Activated naive CD8-positive, alpha-beta T cell treated with anti-CD3 and anti-CD28 coated beads, Interleukin-2, amount 50 U/mL, for 24 hours (primary cell): ENCODE measurements around the gene SMYD3.

Experiments
- ATAC-seq: fragments of 150-1000 bp; cut with Tn5 transposase; one replicate; pipeline ENCODE4 v1.10.0; 2021
- DNase-seq: peaks from one replicate; pipeline ENCODE4 v3.0.0; 2021
- H3K27ac Mint-ChIP-seq: one replicate; pipeline ENCODE4 v1.8.0; 2021; ENCODE audit warnings: mild to moderate bottlenecking, mixed read lengths
- H3K27me3 Mint-ChIP-seq: one replicate; pipeline ENCODE4 v1.8.0; 2021; ENCODE audit warnings: mixed read lengths
- H3K36me3 Mint-ChIP-seq: one replicate; pipeline ENCODE4 v1.8.0; 2021; ENCODE audit warnings: low read depth, mixed read lengths
- H3K4me1 Mint-ChIP-seq: one replicate; pipeline ENCODE4 v1.8.0; 2021; ENCODE audit warnings: mixed read lengths
- H3K4me3 Mint-ChIP-seq: one replicate; pipeline ENCODE4 v1.8.0; 2021; ENCODE audit warnings: mild to moderate bottlenecking, moderate library complexity, mixed read lengths
- H3K9me3 Mint-ChIP-seq: one replicate; pipeline ENCODE4 v1.8.0; 2021; ENCODE audit warnings: mixed read lengths

SMYD3 gene

DNA sequence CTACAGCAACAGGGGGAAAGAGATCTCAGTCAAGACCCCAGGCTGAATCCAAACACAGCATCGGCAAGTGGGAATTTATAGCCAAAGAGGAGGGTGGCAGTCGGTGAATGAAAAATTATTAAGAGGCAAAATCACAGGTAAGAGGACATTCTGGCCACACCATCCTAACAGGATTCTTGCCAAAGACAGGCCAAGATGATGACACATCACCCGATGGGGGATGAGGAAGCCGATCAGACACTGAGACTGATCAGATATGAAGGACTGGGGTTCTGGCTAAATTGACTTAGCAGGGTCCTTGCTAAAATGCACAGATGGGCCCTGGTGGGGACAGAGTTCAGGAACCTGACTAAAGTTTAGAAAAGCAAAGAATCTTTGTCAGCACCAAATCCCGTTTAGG is 402.2 kb downstream of the SMYD3 start:
- Mint-ChIP-seq H3K36me3 (peaks cover 10% of the 10 kb centered on the region), H3K27me3 (no peaks in the 10 kb centered on the region), H3K4me3 (no peak overlapping the region), H3K27ac (no peak overlapping the region), H3K9me3 (no peaks in the 10 kb centered on the region), H3K4me1 (no peaks in the 10 kb centered on the region)
- DNase-seq (no peak), ATAC-seq (no peak)

- no peak for DNase-seq
- Mint-ChIP-seq H3K4me3 (no peak overlapping the region), H3K36me3 (peaks cover 12% of the 10 kb centered on the region), H3K4me1 (no peaks in the 10 kb centered on the region), H3K27me3 (no peaks in the 10 kb centered on the region), H3K9me3 (peaks cover 3% of the 10 kb centered on the region), H3K27ac (no peak overlapping the region)
- ATAC-seq, result no peak
Measured at GRCh38 chr1:246099570-246099969, 407.5 kb downstream of the SMYD3 start.

DNA sequence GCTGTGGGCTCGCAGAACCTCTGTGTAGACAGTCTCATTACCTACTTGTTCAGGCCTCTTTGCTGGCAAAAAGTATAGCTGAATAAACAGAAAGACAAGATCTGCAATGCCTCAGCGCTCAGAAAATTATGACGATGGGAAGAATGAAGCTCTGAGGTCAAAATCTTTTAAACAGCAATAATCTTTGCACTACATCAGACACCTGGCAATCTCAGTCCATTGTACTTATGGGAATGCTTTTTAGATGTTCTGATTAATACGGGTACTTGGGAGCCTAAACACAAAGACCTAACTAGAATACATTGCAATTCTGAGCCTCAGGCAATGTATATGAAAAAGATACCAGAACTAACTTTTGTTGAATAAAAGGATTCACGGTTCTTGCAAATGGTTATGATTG is 410.7 kb downstream of the SMYD3 start:
- no peak for ATAC-seq

DNA sequence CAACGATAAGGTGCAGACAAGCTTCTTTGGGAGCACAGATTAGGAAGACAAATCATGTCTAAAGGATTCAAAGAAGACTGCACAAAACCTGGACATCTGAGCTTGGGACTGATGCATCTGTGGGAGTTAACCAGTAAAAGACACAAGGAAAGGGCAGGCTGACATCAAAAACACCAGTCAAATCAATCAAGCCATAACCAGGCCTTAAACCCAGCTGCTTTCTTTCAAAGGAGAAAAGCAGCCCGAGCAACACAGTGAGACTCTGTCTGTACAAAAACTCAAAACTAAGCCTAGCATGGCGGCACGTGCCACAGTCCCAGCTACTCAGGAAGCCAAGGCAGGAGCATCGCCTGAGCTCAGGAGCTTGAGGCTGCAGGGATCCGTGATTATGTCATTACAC is 411.6 kb downstream of the SMYD3 start:
- Mint-ChIP-seq H3K4me1 (no peaks in the 10 kb centered on the region), H3K27me3 (no peaks in the 10 kb centered on the region), H3K4me3 (no peak overlapping the region), H3K27ac (no peak overlapping the region), H3K9me3 (peaks cover 9% of the 10 kb centered on the region), H3K36me3 (peaks cover 8% of the 10 kb centered on the region)
- DNase-seq (no peak), ATAC-seq (no peak)

More for the DNA sequence above, 410.7 kb downstream of the SMYD3 start:
- DNase-seq, result no peak
- Mint-ChIP-seq H3K9me3 (peaks cover 9% of the 10 kb centered on the region), H3K27ac (no peak overlapping the region), H3K4me1 (no peaks in the 10 kb centered on the region), H3K27me3 (no peaks in the 10 kb centered on the region), H3K4me3 (no peak overlapping the region), H3K36me3 (peaks cover 8% of the 10 kb centered on the region)

GRCh38 chr1:246093230-246093629 is 413.8 kb downstream of the SMYD3 start:
- no peak for DNase-seq
- Mint-ChIP-seq H3K36me3 (peaks cover 8% of the 10 kb centered on the region), H3K9me3 (peaks cover 9% of the 10 kb centered on the region)

GRCh38 chr1:246092136-246092535 is 414.9 kb downstream of the SMYD3 start:
- H3K36me3 Mint-ChIP-seq, result peaks cover 14% of the 10 kb centered on the region
- H3K27me3 Mint-ChIP-seq, result no peaks in the 10 kb centered on the region
- no peaks in the 10 kb centered on the region for H3K4me1 Mint-ChIP-seq
- H3K4me3 Mint-ChIP-seq, result no peak overlapping the region
- peaks cover 11% of the 10 kb centered on the region for H3K9me3 Mint-ChIP-seq
- ATAC-seq (no peak), DNase-seq (no peak)
- H3K27ac Mint-ChIP-seq, result no peak overlapping the region

More at GRCh38 chr1:246093230-246093629, 413.8 kb downstream of the SMYD3 start:
- Mint-ChIP-seq H3K27ac (no peak overlapping the region), H3K27me3 (no peaks in the 10 kb centered on the region), H3K4me1 (no peaks in the 10 kb centered on the region), H3K4me3 (no peak overlapping the region)
- no peak for ATAC-seq

DNA sequence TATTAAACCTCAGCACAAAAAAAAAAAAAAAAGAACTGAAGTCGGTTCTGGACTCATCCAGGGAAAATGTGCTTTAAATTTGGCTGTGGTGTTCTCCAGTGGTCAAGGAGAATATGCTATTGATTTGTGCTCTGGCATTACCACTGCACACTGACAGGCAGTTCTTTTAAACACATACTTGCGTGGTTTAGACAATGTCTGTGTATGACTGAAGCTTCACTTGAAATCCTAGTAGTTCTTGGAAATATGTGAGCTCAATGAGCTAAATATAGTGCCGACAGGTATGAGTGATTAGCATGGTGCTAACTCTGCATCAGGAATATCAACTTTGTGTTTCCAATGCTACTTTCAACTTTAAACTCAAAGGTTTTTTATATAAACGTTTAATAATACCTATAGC is 415.6 kb downstream of the SMYD3 start:
- H3K27me3 Mint-ChIP-seq, result no peaks in the 10 kb centered on the region
- no peak overlapping the region for H3K27ac Mint-ChIP-seq
- DNase-seq, result no peak
- no peak overlapping the region for H3K4me3 Mint-ChIP-seq
- H3K9me3 Mint-ChIP-seq, result peaks cover 16% of the 10 kb centered on the region
- H3K36me3 Mint-ChIP-seq, result peaks cover 19% of the 10 kb centered on the region
- no peaks in the 10 kb centered on the region for H3K4me1 Mint-ChIP-seq
- ATAC-seq, result no peak

GRCh38 chr1:246086191-246086590 is 420.9 kb downstream of the SMYD3 start:
- Mint-ChIP-seq H3K4me1 (peaks cover under 1% of the 10 kb centered on the region), H3K4me3 (no peak overlapping the region), H3K27ac (no peak overlapping the region), H3K9me3 (peaks cover 13% of the 10 kb centered on the region), H3K36me3 (peaks cover 15% of the 10 kb centered on the region), H3K27me3 (no peaks in the 10 kb centered on the region)
- ATAC-seq (no peak), DNase-seq (no peak)

- Mint-ChIP-seq H3K4me1 (peaks cover 4% of the 10 kb centered on the region), H3K9me3 (peaks cover 13% of the 10 kb centered on the region), H3K36me3 (peaks cover 21% of the 10 kb centered on the region), H3K27me3 (no peaks in the 10 kb centered on the region), H3K4me3 (no peak overlapping the region), H3K27ac (no peak overlapping the region)
- ATAC-seq (no peak), DNase-seq (no peak)
Measured at GRCh38 chr1:246083416-246083815, 423.7 kb downstream of the SMYD3 start.

DNA sequence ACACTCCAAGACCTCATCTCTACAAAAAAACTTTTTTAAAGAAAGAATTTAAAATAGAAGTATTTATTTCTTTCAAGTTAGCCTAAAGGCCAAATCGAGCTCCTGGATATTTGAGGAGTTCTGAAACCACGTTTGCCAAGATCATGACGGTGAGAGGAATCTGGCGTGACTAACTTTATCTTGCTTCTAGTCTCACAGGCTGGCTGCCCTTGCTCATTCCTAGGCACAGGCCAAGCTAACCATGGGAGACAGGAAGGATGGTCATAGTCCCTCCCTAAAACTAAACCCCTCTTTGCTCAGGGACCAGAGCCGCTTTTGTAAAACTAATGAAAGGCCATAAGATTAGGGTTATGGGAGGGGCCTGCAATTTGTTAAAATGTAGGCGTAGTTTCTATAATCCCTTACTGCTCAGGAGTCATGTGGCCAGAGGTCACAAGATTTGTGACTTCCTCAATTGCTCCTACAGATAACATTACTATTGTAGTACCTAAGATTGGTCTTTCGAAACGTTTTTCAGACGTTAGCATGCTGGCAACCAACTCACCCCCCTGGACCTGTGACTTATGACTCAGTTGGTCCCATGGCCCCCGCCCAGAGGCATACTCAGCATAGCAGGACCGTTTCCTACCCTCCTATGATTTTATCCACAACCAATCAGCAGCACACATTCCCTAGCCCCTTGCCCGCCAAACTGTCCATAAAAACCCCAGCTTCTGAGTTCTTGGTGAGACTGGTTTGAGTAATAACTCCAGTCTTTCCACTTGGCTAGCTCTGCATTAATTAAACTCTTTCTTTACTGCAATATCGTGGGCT is 425.0 kb downstream of the SMYD3 start:
- DNase-seq (no peak), ATAC-seq (no peak)
- no peak overlapping the region for H3K27ac Mint-ChIP-seq
- peaks cover 10% of the 10 kb centered on the region for H3K9me3 Mint-ChIP-seq
- no peak overlapping the region for H3K4me3 Mint-ChIP-seq
- H3K4me1 Mint-ChIP-seq, result peaks cover 4% of the 10 kb centered on the region
- H3K27me3 Mint-ChIP-seq, result no peaks in the 10 kb centered on the region
- peaks cover 14% of the 10 kb centered on the region for H3K36me3 Mint-ChIP-seq

DNA sequence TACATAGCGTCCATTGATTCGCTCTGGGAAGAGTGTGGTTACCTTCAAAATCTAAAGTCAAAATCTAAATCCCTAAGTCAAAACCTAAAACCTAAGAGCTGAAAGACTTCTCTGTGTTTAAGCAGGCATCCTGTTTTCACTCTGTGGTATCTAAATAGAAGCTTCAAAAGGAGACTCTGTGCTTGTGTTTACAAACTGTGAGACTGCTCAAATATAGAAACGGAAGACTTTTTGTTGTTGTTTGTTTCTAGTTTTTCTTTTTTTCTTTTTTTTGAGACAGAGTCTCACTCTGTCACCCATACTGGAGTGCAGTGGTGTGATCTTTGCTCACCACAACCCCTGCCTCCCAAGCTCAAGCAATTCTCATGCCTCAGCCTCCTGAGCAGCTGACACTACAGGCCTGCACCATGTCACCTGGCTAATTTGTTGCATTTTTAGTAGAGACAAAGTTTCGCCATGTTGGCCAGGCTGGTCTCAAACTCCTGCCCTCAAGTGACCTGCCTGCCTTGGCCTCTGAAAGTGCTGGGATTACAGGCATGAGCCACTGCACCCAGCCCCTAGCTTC is 425.9 kb downstream of the SMYD3 start:
- Mint-ChIP-seq H3K36me3 (peaks cover 11% of the 10 kb centered on the region), H3K27ac (no peak overlapping the region), H3K9me3 (peaks cover 6% of the 10 kb centered on the region), H3K27me3 (no peaks in the 10 kb centered on the region), H3K4me3 (no peak overlapping the region), H3K4me1 (peaks cover 4% of the 10 kb centered on the region)
- ATAC-seq (no peak), DNase-seq (no peak)

- DNase-seq, result no peak
- Mint-ChIP-seq H3K4me1 (peaks cover 4% of the 10 kb centered on the region), H3K9me3 (peaks cover 7% of the 10 kb centered on the region), H3K4me3 (no peak overlapping the region), H3K36me3 (peaks cover 12% of the 10 kb centered on the region), H3K27me3 (no peaks in the 10 kb centered on the region), H3K27ac (no peak overlapping the region)
- ATAC-seq, result no peak
Measured at GRCh38 chr1:246080031-246080430, 427.0 kb downstream of the SMYD3 start.

GRCh38 chr1:246078888-246079252 is 428.2 kb downstream of the SMYD3 start:
- no peaks in the 10 kb centered on the region for H3K27me3 Mint-ChIP-seq
- ATAC-seq (no peak), DNase-seq (no peak)
- H3K36me3 Mint-ChIP-seq, result peaks cover 16% of the 10 kb centered on the region
- H3K4me1 Mint-ChIP-seq, result peaks cover 4% of the 10 kb centered on the region
- H3K9me3 Mint-ChIP-seq, result peaks cover 11% of the 10 kb centered on the region
- no peak overlapping the region for H3K4me3 Mint-ChIP-seq
- H3K27ac Mint-ChIP-seq, result no peak overlapping the region

- ATAC-seq (no peak), DNase-seq (no peak)
- Mint-ChIP-seq H3K27me3 (no peaks in the 10 kb centered on the region), H3K27ac (no peak overlapping the region), H3K4me1 (peaks cover 4% of the 10 kb centered on the region), H3K36me3 (peaks cover 12% of the 10 kb centered on the region), H3K9me3 (peaks cover 7% of the 10 kb centered on the region), H3K4me3 (no peak overlapping the region)
Measured at GRCh38 chr1:246078126-246078887, 428.8 kb downstream of the SMYD3 start.

- peaks cover 11% of the 10 kb centered on the region for H3K36me3 Mint-ChIP-seq
- DNase-seq, result no peak
- peaks cover 5% of the 10 kb centered on the region for H3K9me3 Mint-ChIP-seq
- peaks cover 4% of the 10 kb centered on the region for H3K4me1 Mint-ChIP-seq
- H3K27ac Mint-ChIP-seq, result no peak overlapping the region
- no peak overlapping the region for H3K4me3 Mint-ChIP-seq
- ATAC-seq, result no peak
- no peaks in the 10 kb centered on the region for H3K27me3 Mint-ChIP-seq
Measured at GRCh38 chr1:246077476-246077875, 429.6 kb downstream of the SMYD3 start.
